ENCODE measurements around the gene DCHS1.

The DCHS1 gene

GRCh38 chr11:6616596-6617250 lies 38.9 kb downstream of the DCHS1 start:
- DNase-seq (ENCODE audit: low read depth): no peak
- H3K4me3 ChIP-seq (ENCODE audit: low read depth, low read length): no peak overlapping the region
- TF ChIP-seq, protein P1, sequence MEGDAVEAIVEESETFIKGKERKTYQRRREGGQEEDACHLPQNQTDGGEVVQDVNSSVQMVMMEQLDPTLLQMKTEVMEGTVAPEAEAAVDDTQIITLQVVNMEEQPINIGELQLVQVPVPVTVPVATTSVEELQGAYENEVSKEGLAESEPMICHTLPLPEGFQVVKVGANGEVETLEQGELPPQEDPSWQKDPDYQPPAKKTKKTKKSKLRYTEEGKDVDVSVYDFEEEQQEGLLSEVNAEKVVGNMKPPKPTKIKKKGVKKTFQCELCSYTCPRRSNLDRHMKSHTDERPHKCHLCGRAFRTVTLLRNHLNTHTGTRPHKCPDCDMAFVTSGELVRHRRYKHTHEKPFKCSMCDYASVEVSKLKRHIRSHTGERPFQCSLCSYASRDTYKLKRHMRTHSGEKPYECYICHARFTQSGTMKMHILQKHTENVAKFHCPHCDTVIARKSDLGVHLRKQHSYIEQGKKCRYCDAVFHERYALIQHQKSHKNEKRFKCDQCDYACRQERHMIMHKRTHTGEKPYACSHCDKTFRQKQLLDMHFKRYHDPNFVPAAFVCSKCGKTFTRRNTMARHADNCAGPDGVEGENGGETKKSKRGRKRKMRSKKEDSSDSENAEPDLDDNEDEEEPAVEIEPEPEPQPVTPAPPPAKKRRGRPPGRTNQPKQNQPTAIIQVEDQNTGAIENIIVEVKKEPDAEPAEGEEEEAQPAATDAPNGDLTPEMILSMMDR (IDR thresholded peaks at IDR 0.05; ENCODE audit: control insufficient read depth, extremely low read depth, insufficient read depth): no peak

GRCh38 chr11:6615882-6616585 lies 39.6 kb downstream of the DCHS1 start:
- no peak overlapping the region for H3K4me3 ChIP-seq (ENCODE audit: low read depth, low read length)
- TF ChIP-seq, protein P1 (IDR thresholded peaks at IDR 0.05; ENCODE audit: control insufficient read depth, extremely low read depth, insufficient read depth): no peak
- no peak for DNase-seq (ENCODE audit: low read depth)

- H3K4me3 ChIP-seq (ENCODE audit: low read depth, low read length): no peak overlapping the region
- DNase-seq (ENCODE audit: low read depth): no peak
- TF ChIP-seq, protein P1 (IDR thresholded peaks at IDR 0.05; ENCODE audit: control insufficient read depth, extremely low read depth, insufficient read depth): no peak
These were observed 40.6 kb downstream of the DCHS1 start for GRCh38 chr11:6615046-6615445.

DNA sequence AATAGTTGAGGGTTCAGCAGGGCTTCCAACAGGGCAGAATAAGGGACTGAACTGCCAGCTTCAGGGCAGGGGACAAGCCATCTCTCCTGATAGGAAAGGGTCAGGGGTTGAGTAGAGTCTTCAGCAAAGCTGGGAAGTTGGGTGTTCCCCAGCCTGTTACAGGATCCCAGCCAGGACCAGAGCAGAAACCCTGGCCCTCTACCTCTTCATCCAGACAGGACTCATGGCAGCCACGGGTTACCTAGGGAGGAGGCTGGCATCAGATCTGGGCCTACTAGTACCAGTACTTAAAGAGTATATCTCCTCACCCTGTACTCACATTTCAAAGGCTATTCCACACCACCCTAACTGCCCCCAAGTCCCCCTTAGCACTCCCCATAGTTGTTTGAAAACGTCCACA lies 41.2 kb downstream of the DCHS1 start:
- H3K4me3 ChIP-seq (ENCODE audit: low read depth, low read length): no peak overlapping the region
- DNase-seq (ENCODE audit: low read depth): no peak
- TF ChIP-seq, protein P1 (IDR thresholded peaks at IDR 0.05; ENCODE audit: control insufficient read depth, extremely low read depth, insufficient read depth): no peak

DNA sequence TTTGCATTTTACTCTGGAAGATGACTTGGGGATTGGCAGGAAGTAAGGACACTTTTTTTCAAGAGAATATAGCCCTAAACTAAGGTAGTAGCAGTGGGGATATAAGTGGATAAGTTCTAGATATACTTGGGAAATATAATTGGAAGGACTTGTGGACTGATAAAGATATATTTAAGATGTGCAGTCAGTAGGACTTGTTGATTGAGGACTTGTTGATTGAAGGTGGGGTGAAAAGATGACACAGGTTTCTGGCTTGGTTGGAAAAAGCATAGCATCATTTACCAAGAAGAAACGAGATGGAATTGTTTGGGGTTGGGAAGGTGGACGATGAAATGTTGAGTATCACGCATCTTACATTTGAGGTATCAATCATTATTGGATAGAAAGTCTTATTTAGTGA lies 42.1 kb downstream of the DCHS1 start:
- no peak for DNase-seq (ENCODE audit: low read depth)
- TF ChIP-seq, protein P1 (IDR thresholded peaks at IDR 0.05; ENCODE audit: control insufficient read depth, extremely low read depth, insufficient read depth): no peak
- peak overlapping the region; percentile 86 for H3K4me3 ChIP-seq (ENCODE audit: low read depth, low read length)

GRCh38 chr11:6612213-6613041 lies 43.2 kb downstream of the DCHS1 start, which contains the start of gene TAF10:
TAF10 (minus strand) TSS chr11:6612216; CDS start chr11:6612189, 27 bp downstream.
- DNase-seq (ENCODE audit: low read depth): peak; percentile 88
- TF ChIP-seq, protein P1 (IDR thresholded peaks at IDR 0.05; ENCODE audit: control insufficient read depth, extremely low read depth, insufficient read depth): peak; percentile 48
- H3K4me3 ChIP-seq (ENCODE audit: low read depth, low read length): peak within 1 kb of the TSS; percentile 86
